ENCODE results near the gene MED13L. TPM values are rescaled to one million over a fixed set of nuclear protein-coding genes. Genes with fewer than 3 reads are reported as not detected.

MED13L gene
- total and polyA plus RNA-seq, 2 donors (not counting 3 experiments of a cell fraction or from before 2014, with no cell fraction given) = 27.4 to 93.6 TPM

DNA sequence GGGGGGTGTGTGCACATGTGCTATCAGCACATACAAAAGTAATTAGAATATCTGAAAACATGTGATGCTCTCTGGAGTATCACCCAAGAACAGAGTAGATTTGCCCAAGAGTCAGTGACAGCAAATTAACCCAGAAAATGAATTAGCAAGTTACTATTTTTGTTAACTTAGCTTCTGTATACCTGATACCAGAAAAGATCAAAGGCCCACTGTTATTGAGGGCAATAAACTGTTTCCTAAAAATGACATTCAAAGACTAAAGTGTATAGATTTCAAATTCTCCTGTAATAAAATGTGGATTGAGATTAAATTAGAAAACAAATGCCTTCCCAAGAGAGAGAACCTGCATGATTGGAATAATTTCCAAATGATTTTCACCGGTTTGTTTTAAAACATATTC, 184.7 kb downstream of the MED13L start:
- H3K4me2 ChIP-seq (ENCODE audit: insufficient read depth, low read length) = no peak overlapping the region
- TF ChIP-seq, protein P1, sequence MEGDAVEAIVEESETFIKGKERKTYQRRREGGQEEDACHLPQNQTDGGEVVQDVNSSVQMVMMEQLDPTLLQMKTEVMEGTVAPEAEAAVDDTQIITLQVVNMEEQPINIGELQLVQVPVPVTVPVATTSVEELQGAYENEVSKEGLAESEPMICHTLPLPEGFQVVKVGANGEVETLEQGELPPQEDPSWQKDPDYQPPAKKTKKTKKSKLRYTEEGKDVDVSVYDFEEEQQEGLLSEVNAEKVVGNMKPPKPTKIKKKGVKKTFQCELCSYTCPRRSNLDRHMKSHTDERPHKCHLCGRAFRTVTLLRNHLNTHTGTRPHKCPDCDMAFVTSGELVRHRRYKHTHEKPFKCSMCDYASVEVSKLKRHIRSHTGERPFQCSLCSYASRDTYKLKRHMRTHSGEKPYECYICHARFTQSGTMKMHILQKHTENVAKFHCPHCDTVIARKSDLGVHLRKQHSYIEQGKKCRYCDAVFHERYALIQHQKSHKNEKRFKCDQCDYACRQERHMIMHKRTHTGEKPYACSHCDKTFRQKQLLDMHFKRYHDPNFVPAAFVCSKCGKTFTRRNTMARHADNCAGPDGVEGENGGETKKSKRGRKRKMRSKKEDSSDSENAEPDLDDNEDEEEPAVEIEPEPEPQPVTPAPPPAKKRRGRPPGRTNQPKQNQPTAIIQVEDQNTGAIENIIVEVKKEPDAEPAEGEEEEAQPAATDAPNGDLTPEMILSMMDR (IDR thresholded peaks at IDR 0.05; ENCODE audit: extremely low read depth in 1 of 2, insufficient read depth in 1 of 2, low read depth in 1 of 2, low read length in 2 of 2) = no peak
- TF ChIP-seq POLR2AphosphoS5 (IDR thresholded peaks at IDR 0.05; ENCODE audit: insufficient read depth, low read depth, low read length) = no peak
- no peak for TF ChIP-seq EZH2 (IDR thresholded peaks at IDR 0.05; ENCODE audit: borderline replicate concordance, low read depth, low read length, severe bottlenecking)
- no peak for TF ChIP-seq JUN (IDR thresholded peaks at IDR 0.05; ENCODE audit: borderline replicate concordance, insufficient read depth, insufficient read length, low read depth)
- TF ChIP-seq, protein P2, sequence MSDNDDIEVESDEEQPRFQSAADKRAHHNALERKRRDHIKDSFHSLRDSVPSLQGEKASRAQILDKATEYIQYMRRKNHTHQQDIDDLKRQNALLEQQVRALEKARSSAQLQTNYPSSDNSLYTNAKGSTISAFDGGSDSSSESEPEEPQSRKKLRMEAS (IDR thresholded peaks at IDR 0.05; ENCODE audit: insufficient read depth, insufficient read length) = no peak
- no peak for TF ChIP-seq FOS (IDR thresholded peaks at IDR 0.05; ENCODE audit: borderline replicate concordance, insufficient read depth, low read length)
- TF ChIP-seq POLR2A (IDR thresholded peaks at IDR 0.05; ENCODE audit: low read depth, low read length) = no peak
- TF ChIP-seq MYC (IDR thresholded peaks at IDR 0.05; ENCODE audit: low read depth, low read length) = no peak
- TF ChIP-seq GATA2 (IDR thresholded peaks at IDR 0.05; ENCODE audit: insufficient read depth, insufficient read length, low read depth, low read length) = no peak
- no peaks in the 10 kb centered on the region for H3K9me1 ChIP-seq (replicated peaks; ENCODE audit: control insufficient read depth, extremely low read depth, insufficient read depth, low read length)
- H3K9me3 ChIP-seq (replicated peaks; ENCODE audit: control insufficient read depth, insufficient read depth, low read length) = no peaks in the 10 kb centered on the region
- H2AFZ ChIP-seq (ENCODE audit: low read depth, low read length) = no peak overlapping the region
- FAIRE-seq (no peak), DNase-seq (ENCODE audit: low read depth, low spot score) (no peak)
- H3K4me1 ChIP-seq (ENCODE audit: control insufficient read depth, extremely low read depth, insufficient read depth, low read length) = peaks cover 4% of the 10 kb centered on the region
- no peaks in the 10 kb centered on the region for H3K27me3 ChIP-seq (ENCODE audit: control insufficient read depth in 2 of 2, insufficient read depth in 2 of 2, low read length in 2 of 2)
- H3K9ac ChIP-seq (replicated peaks; ENCODE audit: extremely low read depth, insufficient read depth, low read length) = no peak overlapping the region
- BruUV-seq (replicated peaks) = no TSS peak
- intact Hi-C loops (cut with micrococcal nuclease) (no loop called here), dilution Hi-C loops (cut with MboI; ENCODE audit: extremely low pct_ligation_motif_present, low sequenced_read_pairs) (no loop called here)
- no peak overlapping the region for H3K27ac ChIP-seq (ENCODE audit: insufficient read depth, low read depth, low read length)
- POLR2A ChIA-PET = no interaction called here
- H3K4me3 ChIP-seq (replicated peaks in 1 of 3; ENCODE audit: insufficient read depth in 1 of 3, low read depth in 1 of 3, low read length in 3 of 3) = no peak overlapping the region
- peaks cover 2% of the 10 kb centered on the region for H4K20me1 ChIP-seq (replicated peaks; ENCODE audit: control insufficient read depth, extremely low read depth, insufficient read depth, low read length)
- peaks cover 19% of the 10 kb centered on the region for H3K79me2 ChIP-seq (ENCODE audit: control insufficient read depth, insufficient read depth, low read length)
- CTCF ChIA-PET = interaction anchor here (1.1 kb wide), 1 partner anchor 28 kb away, joined by 3 read pairs; no protein-coding TSS in a partner anchor
- no peaks in the 10 kb centered on the region for H3K36me3 ChIP-seq (ENCODE audit: control insufficient read depth in 2 of 2, extremely low read depth in 1 of 2, insufficient read depth in 2 of 2, low read length in 2 of 2)
